ENCODE measurements around the gene HSPA2.

DNA sequence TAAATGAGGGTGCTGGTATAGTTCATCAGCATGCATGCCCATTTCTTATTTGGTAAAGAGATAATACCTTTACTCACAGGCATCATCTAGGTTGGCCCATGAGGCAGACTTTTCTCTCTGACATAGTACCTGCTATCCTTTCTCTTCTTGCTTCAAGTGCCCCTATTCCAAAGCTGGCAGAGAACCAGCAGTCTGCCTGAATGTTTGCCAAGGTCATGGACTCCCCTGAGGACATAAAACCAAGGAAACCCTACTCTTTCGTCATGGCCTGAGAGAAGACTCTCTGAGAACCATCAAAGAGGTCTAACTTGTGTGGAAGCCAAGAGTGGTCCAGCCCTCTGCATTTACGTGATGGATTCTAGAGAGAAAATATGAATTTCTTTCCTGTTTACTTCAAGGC, 21.1 kb downstream of the HSPA2 start:
- no peak for TF ChIP-seq ZNF225 (CRISPR knock-in tag; IDR thresholded peaks at IDR 0.05)
- TF ChIP-seq RAD21 (CRISPR knock-in tag; IDR thresholded peaks at IDR 0.05): no peak
- no peak for TF ChIP-seq POLR2A (IDR thresholded peaks at IDR 0.05; ENCODE audit: insufficient read depth in 1 of 2, low read depth in 2 of 2, low read length in 2 of 2)
- TF ChIP-seq FOXP1 (IDR thresholded peaks at IDR 0.05): no peak
- no peak for TF ChIP-seq FOXP1 (CRISPR knock-in tag; IDR thresholded peaks at IDR 0.05)
- TF ChIP-seq ZBTB38 (CRISPR knock-in tag; IDR thresholded peaks at IDR 0.05): no peak
- TF ChIP-seq, protein P1, sequence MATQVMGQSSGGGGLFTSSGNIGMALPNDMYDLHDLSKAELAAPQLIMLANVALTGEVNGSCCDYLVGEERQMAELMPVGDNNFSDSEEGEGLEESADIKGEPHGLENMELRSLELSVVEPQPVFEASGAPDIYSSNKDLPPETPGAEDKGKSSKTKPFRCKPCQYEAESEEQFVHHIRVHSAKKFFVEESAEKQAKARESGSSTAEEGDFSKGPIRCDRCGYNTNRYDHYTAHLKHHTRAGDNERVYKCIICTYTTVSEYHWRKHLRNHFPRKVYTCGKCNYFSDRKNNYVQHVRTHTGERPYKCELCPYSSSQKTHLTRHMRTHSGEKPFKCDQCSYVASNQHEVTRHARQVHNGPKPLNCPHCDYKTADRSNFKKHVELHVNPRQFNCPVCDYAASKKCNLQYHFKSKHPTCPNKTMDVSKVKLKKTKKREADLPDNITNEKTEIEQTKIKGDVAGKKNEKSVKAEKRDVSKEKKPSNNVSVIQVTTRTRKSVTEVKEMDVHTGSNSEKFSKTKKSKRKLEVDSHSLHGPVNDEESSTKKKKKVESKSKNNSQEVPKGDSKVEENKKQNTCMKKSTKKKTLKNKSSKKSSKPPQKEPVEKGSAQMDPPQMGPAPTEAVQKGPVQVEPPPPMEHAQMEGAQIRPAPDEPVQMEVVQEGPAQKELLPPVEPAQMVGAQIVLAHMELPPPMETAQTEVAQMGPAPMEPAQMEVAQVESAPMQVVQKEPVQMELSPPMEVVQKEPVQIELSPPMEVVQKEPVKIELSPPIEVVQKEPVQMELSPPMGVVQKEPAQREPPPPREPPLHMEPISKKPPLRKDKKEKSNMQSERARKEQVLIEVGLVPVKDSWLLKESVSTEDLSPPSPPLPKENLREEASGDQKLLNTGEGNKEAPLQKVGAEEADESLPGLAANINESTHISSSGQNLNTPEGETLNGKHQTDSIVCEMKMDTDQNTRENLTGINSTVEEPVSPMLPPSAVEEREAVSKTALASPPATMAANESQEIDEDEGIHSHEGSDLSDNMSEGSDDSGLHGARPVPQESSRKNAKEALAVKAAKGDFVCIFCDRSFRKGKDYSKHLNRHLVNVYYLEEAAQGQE (IDR thresholded peaks at IDR 0.05; ENCODE audit: borderline replicate concordance in 1 of 2, low read depth in 1 of 2, low read length in 2 of 2): no peak
